GM06990 (cell line): ENCODE measurements around the gene KDM4B.
A peak's percentile ranks its signal among the peaks of the same experiment; 100 is the strongest.

Source experiments
- DNase-seq: peaks from one replicate; pipeline ENCODE4 v3.0.0-alpha.2; 2011; ENCODE audit not compliant: insufficient read length; ENCODE audit errors: extremely low read depth
- H3K27me3 ChIP-seq: replicated peaks from 2 replicates; pipeline ENCODE4 v1.6.0; 2011; ENCODE audit warnings: low read length; ENCODE audit not compliant: control insufficient read depth, insufficient read depth
- H3K36me3 ChIP-seq: 2 replicates; pipeline ENCODE4 v1.5.1; 2011; ENCODE audit warnings: low read length; ENCODE audit not compliant: control insufficient read depth, insufficient read depth
- H3K4me3 ChIP-seq: replicated peaks from 2 replicates; pipeline ENCODE4 v1.5.1; 2011; ENCODE audit warnings: low read depth, mild to moderate bottlenecking, control low read depth, low read length
- CTCF ChIP-seq: IDR thresholded peaks from 2 replicates; pipeline ENCODE4 v1.5.1; 2011; ENCODE audit warnings: low read length, control low read depth, mild to moderate bottlenecking, inconsistent platforms; ENCODE audit not compliant: insufficient read depth, poor library complexity, severe bottlenecking

Gene KDM4B

GRCh38 chr19:5130371-5131030 is 161.6 kb downstream of the KDM4B start:
- H3K27me3 ChIP-seq = no peaks in the 10 kb centered on the region
- H3K36me3 ChIP-seq = peaks cover 16% of the 10 kb centered on the region
- DNase-seq = peak; percentile 86
- peak overlapping the region; percentile 73 for H3K4me3 ChIP-seq
- TF ChIP-seq CTCF = no peak

- peak; percentile 63 for TF ChIP-seq CTCF
- DNase-seq = peak; percentile 84
- Histone ChIP-seq H3K36me3 (peaks cover 21% of the 10 kb centered on the region), H3K27me3 (no peaks in the 10 kb centered on the region), H3K4me3 (peak overlapping the region; percentile 73)
Measured at GRCh38 chr19:5131031-5131505, 162.2 kb downstream of the KDM4B start.

GRCh38 chr19:5131506-5132205 is 162.7 kb downstream of the KDM4B start:
- peaks cover 24% of the 10 kb centered on the region for H3K36me3 ChIP-seq
- H3K4me3 ChIP-seq = peak overlapping the region; percentile 73
- TF ChIP-seq CTCF = no peak
- H3K27me3 ChIP-seq = no peaks in the 10 kb centered on the region
- DNase-seq = peak; percentile 49

- Histone ChIP-seq H3K36me3 (peaks cover 29% of the 10 kb centered on the region), H3K27me3 (no peaks in the 10 kb centered on the region), H3K4me3 (peak overlapping the region; percentile 73)
- TF ChIP-seq CTCF = no peak
- no peak for DNase-seq
Measured at GRCh38 chr19:5132206-5132560, 163.3 kb downstream of the KDM4B start.

GRCh38 chr19:5132698-5133651 is 164.1 kb downstream of the KDM4B start:
- H3K36me3 ChIP-seq = peaks cover 37% of the 10 kb centered on the region

More at GRCh38 chr19:5132698-5133651, 164.1 kb downstream of the KDM4B start:
- DNase-seq = no peak
- no peak for TF ChIP-seq CTCF
- peak overlapping the region; percentile 73; the same call in 1 of the 2 replicates for H3K4me3 ChIP-seq
- no peaks in the 10 kb centered on the region for H3K27me3 ChIP-seq
